NCI-H1417 (cell line): Measurements from ENCODE around the gene ANTKMT.
"Not testable (repeated sequence)": the region's sequence is repeated elsewhere in the genome, so short reads cannot be mapped to it uniquely, and the experiment has no call there.

Experiments used
- DNase-seq, 3 experiments: peaks; one replicate each; lab custom pipeline; 2025; lab: John Stamatoyannopoulos, UW

The ANTKMT gene

DNA sequence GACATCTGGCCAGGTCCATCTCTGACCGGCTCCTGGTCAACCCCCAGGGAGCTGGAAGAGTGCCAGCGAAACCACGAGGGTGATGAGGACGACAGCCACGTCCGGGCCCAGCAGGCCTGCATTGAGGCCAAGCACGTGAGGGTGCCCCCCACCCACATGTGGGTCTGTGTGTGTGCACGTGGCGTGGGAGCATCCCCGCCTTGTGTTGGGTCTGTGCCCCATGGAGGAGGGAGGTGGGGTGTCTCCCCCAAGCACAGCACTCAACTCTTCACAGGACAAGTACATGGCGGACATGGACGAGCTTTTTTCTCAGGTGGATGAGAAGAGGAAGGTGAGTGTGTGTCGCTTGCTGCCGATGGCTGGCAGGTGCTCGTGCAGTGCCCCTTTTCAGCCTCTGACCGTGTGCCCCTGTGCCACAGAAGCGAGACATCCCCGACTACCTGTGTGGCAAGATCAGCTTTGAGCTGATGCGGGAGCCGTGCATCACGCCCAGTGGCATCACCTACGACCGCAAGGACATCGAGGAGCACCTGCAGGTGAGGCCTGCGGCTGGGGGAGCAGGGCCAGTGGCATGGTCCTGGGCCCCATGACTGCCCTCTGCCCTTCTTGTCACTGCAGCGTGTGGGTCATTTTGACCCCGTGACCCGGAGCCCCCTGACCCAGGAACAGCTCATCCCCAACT is 39.1 kb upstream of the ANTKMT start:
- DNase-seq, result no peak

- no peak for DNase-seq
Measured at GRCh38 chr16:682493-683395, 38.2 kb upstream of the ANTKMT start.

DNA sequence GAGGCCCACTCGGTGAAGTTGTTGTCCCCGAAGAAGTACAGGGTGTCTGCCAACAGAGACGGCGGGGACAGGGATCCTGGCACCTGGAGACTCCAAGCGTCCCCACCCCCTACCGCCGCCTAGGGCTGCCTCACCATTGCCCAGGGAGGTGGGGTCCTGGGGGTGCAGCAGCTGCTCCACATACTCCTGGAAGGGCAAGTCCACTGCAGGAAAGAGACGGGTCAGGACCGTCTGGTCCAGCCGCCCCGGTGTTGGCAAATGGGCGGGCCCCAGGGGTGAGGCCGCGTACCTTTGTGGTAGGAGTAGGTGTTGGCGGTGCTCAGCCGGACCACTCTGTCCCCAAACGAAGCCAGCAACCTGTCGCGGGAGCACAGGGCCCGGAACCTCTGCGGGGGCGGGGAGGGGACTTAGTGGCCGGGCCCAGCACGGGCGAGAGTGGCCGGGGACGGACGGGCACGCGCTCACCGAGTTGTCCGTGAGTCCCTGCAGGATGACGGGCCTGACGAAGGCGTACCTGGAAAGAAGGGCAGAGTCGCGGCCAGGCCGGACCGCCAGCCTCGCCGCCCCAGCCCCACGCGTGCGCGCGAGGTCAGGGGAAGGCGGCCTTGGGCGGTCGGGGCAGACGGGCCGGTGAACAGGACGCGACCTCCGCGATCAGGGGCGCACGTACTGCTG is 37.4 kb upstream of the ANTKMT start:
- DNase-seq, result no peak

DNA sequence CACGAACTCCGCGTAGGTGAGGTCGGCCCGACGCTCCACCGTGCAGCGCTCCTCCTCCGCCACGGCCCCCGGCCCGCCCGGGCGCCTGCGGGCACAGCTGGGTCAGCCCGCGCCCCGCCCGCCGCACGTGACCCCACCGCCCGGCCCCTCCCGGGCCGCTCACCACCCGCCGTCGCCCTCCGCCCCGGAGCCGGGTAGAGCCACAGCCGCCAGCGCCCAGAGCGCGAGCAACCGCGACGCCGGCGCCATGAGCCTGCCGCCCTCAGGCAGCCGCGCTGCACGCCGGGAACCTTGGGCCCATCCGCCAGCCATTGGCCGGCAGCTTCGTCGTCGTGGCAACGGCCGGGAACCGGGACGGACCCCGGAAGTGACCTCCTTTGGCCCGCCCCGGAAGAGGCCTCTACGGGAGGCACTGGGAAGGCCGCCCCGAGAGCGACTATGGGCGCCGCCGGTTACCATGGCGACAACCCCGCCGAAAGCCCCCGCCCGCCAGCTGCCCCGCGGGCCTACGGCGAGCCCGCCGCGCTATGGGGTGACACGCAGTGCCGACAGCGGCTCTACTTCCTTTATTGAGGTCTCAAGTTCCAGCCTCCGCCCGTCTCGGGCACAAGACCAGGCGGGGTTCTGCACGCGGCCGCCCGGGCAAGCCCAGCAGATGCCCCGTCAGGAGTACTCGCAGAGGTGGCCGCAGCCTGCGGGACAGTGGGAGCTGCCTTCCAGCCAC is 36.7 kb upstream of the ANTKMT start, which contains the start of gene JMJD8:
JMJD8 (minus strand) TSS at position 264 of the 724 bp plus-strand sequence; CDS start at position 249, 15 bp downstream.
- peak; percentile 95 to 99 (median 97) for DNase-seq

GRCh38 chr16:684961-685696 is 35.8 kb upstream of the ANTKMT start:
- DNase-seq, result peak; percentile 83 to 93 (median 91)

- DNase-seq, result peak; percentile 40 to 65 (median 54)
Measured at GRCh38 chr16:685967-686366, 35.0 kb upstream of the ANTKMT start.

GRCh38 chr16:686459-687260 is 34.3 kb upstream of the ANTKMT start:
- DNase-seq, result no peak

- DNase-seq, result no peak
Measured at GRCh38 chr16:687499-687898, 33.4 kb upstream of the ANTKMT start.

- no peak for DNase-seq
Measured at GRCh38 chr16:689175-689897, 31.6 kb upstream of the ANTKMT start.

- not testable (repeated sequence) for DNase-seq
Measured at GRCh38 chr16:691242-691641, 29.7 kb upstream of the ANTKMT start.

- DNase-seq, result no peak
Measured at GRCh38 chr16:692356-693108, 28.4 kb upstream of the ANTKMT start.

DNA sequence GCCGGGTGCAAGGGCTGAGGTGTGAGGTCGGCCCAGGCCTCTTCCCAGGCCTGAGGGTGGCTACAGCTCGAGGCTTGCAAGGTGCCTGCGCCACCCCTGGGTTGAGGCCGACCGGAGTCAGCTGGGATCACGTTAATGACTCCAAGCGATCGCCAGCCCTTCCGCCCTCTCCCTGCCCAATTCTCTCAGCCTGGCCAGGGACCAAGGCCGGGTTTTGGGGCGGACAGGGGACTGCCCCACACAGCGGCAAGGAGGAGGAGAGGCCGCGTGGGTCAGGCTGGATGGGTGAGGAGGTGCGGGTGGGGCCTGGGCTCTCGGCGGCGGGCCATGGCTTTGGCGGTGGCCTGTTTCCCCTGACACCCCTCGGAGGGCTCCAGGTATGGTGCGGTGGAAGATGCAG is 27.6 kb upstream of the ANTKMT start:
- DNase-seq, result no peak

GRCh38 chr16:693766-694165 is 27.2 kb upstream of the ANTKMT start:
- no peak for DNase-seq

DNA sequence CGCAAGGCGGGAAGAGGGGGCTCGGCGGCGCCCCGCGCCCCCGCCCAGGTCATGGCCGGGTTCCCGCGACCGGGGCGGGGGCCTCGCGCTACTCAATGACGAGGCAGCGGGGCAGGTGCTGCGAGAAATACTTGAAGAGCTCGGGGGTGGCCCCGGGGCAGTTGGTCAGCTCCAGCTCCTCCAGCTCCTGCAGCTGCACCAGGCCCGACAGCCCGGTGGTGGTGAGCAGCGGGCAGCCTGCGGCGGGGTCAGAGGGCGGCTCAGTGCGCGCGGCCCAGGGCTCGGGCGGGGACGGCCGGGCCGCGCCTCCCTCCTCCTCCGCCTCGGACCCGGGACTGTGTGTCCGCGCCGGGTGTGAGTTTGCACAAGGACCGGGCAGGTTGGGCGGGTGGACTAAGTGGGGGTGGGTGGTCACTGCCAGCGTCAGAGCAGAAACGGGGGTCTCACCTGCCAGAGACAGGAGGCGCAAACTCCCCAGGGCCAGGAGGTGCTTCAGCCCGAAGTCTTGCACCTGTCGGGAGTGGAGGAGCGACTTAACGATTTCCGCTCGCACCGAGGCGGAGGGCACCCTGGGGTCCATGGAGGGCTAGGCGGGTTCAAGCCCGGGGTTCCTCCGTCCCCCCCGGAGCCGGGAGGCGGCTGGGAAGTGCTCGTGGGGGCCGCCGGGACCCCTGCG is 26.6 kb upstream of the ANTKMT start:
- peak in 2 of 3 experiments; percentile 55 to 59 for DNase-seq

- DNase-seq, result no peak
Measured at GRCh38 chr16:694863-695354, 26.0 kb upstream of the ANTKMT start.

DNA sequence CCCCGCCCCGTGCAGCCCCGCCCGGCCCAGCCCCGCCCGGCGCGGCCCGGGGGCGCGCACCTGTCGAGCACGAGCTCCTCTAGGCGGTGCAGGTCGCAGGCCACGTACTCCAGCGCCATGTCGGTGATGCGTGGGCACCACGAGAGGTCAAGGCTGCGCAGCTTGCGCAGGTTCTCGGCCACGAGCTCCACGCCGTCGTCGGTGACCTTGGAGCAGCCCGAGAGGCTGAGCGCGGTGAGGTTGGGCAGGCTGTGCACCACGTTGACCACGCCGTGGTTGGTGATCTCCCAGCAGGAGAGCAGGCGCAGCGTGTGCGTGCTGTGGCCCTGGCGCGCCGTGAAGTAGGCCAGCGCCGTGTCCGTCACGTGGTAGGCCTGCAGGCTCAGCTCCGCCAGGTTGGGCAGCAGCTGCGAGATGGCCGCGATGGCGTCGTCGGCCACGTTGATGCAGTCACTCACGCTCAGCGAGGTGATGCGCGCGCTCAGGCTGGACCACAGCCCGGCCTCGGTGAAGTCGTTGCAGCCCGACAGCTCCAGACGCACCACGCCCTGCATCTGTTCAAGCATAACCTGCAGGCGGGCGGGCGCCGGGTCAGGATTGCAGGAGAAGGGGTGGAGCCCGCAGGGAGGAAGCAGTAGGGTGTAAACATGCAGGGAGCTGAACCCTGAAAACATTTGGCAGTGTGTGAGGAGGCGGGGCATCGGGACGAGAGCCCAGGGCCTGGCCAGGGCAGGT is 25.4 kb upstream of the ANTKMT start:
- DNase-seq, result peak; percentile 86 to 96 (median 94)

GRCh38 chr16:698911-699671 is 21.9 kb upstream of the ANTKMT start:
- DNase-seq, result no peak
